Mucosa of descending colon (tissue), 3 donors: ENCODE data around the gene RASAL1. TPM values are rescaled to one million over a fixed set of nuclear protein-coding genes. Genes with fewer than 3 reads are reported as not detected.
A peak's percentile ranks its signal among the peaks of the same experiment; 100 is the strongest.

Source experiments
- ATAC-seq: fragments of 200-7000 bp; cut with Tn5 transposase; one replicate; pipeline ENCODE4 v1.9.1; 2020; ENCODE audit warnings: mild to moderate bottlenecking, moderate library complexity
- DNase-seq, 3 donors: peaks; one replicate each; pipeline ENCODE4 v3.0.0-alpha.2; 2020
- H3K36me3 ChIP-seq: fragments of 200-600 bp; one replicate; pipeline ENCODE4 v1.8.0; 2021; ENCODE audit warnings: low read depth, mild to moderate bottlenecking
- H3K4me1 ChIP-seq: fragments of 200-600 bp; one replicate; pipeline ENCODE4 v1.8.0; 2021; ENCODE audit warnings: low read depth, mild to moderate bottlenecking
- H3K4me3 ChIP-seq: fragments of 200-600 bp; one replicate; pipeline ENCODE4 v1.8.0; 2021; ENCODE audit warnings: mild to moderate bottlenecking
- H3K9me3 ChIP-seq: fragments of 200-600 bp; one replicate; pipeline ENCODE4 v1.8.0; 2021; ENCODE audit warnings: mild to moderate bottlenecking
- CTCF ChIP-seq: fragments of 200-600 bp; IDR thresholded peaks from one replicate; pipeline ENCODE4 v1.8.0; 2022; ENCODE audit warnings: antibody characterized with exemption, mild to moderate bottlenecking
- intact Hi-C, 2 donors: fragments of 100-400 bp; cut with DNase I in 1 of 2; cut with micrococcal nuclease in 1 of 2; formaldehyde crosslinking; loops; one replicate each; pipeline versions ENCODE4 v1.11.0 to v1.11.1; 2022; cut with DNase I, micrococcal nuclease
- total RNA-seq, 3 donors: library from RNA; stranded (reverse); fragmentation: NEBNext Ultra II Directional in 2 of 3; extraction: Animal tissue kit (Norgen Biotek cat#: 25700) in 2 of 3; gene quantifications; one replicate each; pipeline versions ENCODE4 v1.2.1 to v1.2.4, GENCODE V29; 2021 to 2023
- donor health status: DM: no; HTN: no; CAD: no; lungs with moderate emphysema.
- donor health status: DM: no; HTN: no; CAD: no.
- donor health status: DM: no; HTN: yes; CAD: no.

Gene RASAL1
- total RNA-seq, 3 donors from 2014 or later = 3.3 to 7.9 (median 6.5) TPM

GRCh38 chr12:113099364-113099763 is 36.2 kb downstream of the RASAL1 start:
- no peak for ATAC-seq

GRCh38 chr12:113098441-113099028 is 37.0 kb downstream of the RASAL1 start:
- intact Hi-C loops = no loop called here
- TF ChIP-seq CTCF = peak; percentile 58
- no peaks in the 10 kb centered on the region for H3K36me3 ChIP-seq
- no peaks in the 10 kb centered on the region for H3K9me3 ChIP-seq
- H3K4me3 ChIP-seq = no peak overlapping the region
- ATAC-seq = peak; percentile 96
- H3K4me1 ChIP-seq = no peaks in the 10 kb centered on the region
- peak; percentile 74 to 90 (median 83) for DNase-seq

More at GRCh38 chr12:113099364-113099763, 36.2 kb downstream of the RASAL1 start:
- Histone ChIP-seq H3K4me3 (no peak overlapping the region), H3K36me3 (no peaks in the 10 kb centered on the region), H3K4me1 (no peaks in the 10 kb centered on the region), H3K9me3 (no peaks in the 10 kb centered on the region)
- DNase-seq = no peak
- intact Hi-C loops = no loop called here
- no peak for TF ChIP-seq CTCF

GRCh38 chr12:113097716-113098440 is 37.7 kb downstream of the RASAL1 start:
- intact Hi-C loops = no loop called here
- no peak for DNase-seq
- no peak overlapping the region for H3K4me3 ChIP-seq
- peak; percentile 13 for ATAC-seq
- H3K36me3 ChIP-seq = no peaks in the 10 kb centered on the region
- no peak for TF ChIP-seq CTCF
- no peaks in the 10 kb centered on the region for H3K9me3 ChIP-seq
- H3K4me1 ChIP-seq = peaks cover 4% of the 10 kb centered on the region

- no peaks in the 10 kb centered on the region for H3K9me3 ChIP-seq
- intact Hi-C loops = no loop called here
- no peak for TF ChIP-seq CTCF
- ATAC-seq (no peak), DNase-seq (no peak)
- peaks cover 4% of the 10 kb centered on the region for H3K4me1 ChIP-seq
- H3K36me3 ChIP-seq = no peaks in the 10 kb centered on the region
- H3K4me3 ChIP-seq = no peak overlapping the region
Measured at GRCh38 chr12:113096675-113097461, 38.7 kb downstream of the RASAL1 start.

- Histone ChIP-seq H3K36me3 (no peaks in the 10 kb centered on the region), H3K9me3 (no peaks in the 10 kb centered on the region), H3K4me3 (no peak overlapping the region), H3K4me1 (peaks cover 4% of the 10 kb centered on the region)
- ATAC-seq (no peak), DNase-seq (no peak)
- TF ChIP-seq CTCF = no peak
- intact Hi-C loops = no loop called here
Measured at GRCh38 chr12:113095405-113095804, 40.2 kb downstream of the RASAL1 start.
